ENCODE measurements around the gene COL8A1. TPM values are rescaled to one million over a fixed set of nuclear protein-coding genes. Genes with fewer than 3 reads are reported as not detected.

COL8A1 gene
- total RNA-seq, 4 donors from 2014 or later, result 10.1 to 14.1 (median 11.5) TPM

DNA sequence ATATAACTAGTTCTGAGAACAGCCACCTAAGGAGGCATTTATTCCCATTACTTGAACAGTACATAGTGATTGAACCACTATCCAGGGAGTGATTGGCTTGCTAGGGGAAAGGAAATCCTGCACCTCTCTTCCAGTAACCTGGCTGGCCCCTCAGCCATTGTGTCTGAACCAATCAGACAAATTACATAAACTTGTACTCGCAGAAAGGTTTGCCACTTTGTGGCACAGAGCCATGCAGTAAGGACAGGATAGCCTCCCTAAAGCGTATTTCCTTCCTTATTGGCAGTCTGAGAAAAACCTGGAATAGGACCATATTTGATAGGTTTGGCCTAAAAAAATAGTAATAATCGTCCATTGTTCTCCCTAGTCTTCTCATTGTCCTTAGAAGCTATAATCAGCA, 198.3 kb downstream of the COL8A1 start:
- TF ChIP-seq CTCF (IDR thresholded peaks at IDR 0.05; ENCODE audit: low read depth), result no peak

GRCh38 chr3:99837715-99838114, 199.3 kb downstream of the COL8A1 start:
- TF ChIP-seq CTCF (IDR thresholded peaks at IDR 0.05; ENCODE audit: low read depth), result no peak

DNA sequence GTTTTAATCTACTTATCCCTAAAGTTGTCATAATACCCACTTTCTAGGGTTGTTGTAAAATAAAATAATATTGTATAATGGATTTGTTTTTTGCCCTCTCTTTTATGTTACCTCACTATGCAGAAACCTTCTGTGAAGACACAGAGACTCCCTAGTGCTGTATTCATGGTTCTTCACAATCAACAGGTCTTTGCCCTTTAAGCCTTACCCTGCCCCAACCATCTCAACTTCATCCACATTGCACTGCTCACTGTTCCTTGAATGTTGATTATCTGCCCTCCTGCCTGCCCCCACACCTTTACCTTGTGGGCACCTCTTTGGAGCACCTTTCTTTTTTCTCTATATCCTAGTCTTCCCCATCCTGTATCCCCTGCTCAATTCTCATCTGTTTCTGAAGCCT, 200.4 kb downstream of the COL8A1 start:
- TF ChIP-seq CTCF (IDR thresholded peaks at IDR 0.05; ENCODE audit: low read depth), result no peak

GRCh38 chr3:99839613-99840012, 201.2 kb downstream of the COL8A1 start:
- no peak for TF ChIP-seq CTCF (IDR thresholded peaks at IDR 0.05; ENCODE audit: low read depth)

DNA sequence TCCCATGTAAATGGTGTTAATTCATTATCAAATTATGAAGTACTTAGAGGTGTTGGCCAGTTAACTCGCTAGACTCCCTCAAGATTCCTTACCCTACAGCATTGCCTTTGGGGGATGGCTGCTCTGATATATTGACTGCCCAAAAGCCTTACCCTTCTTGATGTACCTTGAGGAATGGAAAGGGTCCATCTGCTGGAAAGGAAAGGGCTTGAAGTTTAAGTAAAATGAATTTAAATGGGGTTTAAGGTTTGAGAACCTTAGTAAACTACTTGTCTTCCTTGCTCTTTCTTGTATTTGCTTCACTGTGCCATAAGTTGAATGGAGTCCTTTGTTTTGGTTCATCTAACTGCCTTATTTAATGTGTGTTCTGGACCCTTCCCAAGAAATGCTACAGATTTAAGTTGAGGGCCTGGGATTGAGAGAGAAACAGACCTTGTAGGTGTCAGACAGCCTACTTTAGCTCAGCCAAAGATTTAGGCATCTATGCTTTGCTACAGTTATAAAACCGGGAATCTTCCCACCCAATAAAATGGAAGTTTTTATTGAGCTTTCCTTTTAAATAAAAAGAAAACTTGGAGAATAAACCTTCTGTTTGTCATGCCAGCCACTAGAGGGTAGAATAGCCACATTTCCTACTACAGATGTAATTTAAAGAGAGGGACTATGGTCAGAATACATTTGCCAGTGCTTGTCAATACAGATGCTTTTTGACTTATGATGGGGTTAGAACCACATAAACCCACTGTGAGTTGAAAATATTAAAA, 204.6 kb downstream of the COL8A1 start:
- no peak for TF ChIP-seq CTCF (IDR thresholded peaks at IDR 0.05; ENCODE audit: low read depth)

- TF ChIP-seq CTCF (IDR thresholded peaks at IDR 0.05; ENCODE audit: low read depth), result no peak
Observed at GRCh38 chr3:99843590-99844258, 205.3 kb downstream of the COL8A1 start.

GRCh38 chr3:99845331-99845730, 206.9 kb downstream of the COL8A1 start:
- TF ChIP-seq CTCF (IDR thresholded peaks at IDR 0.05; ENCODE audit: low read depth), result no peak

Data from subcutaneous adipose tissue (tissue), 4 donors.